ENCODE results near the gene RICTOR. TPM values are rescaled to one million over a fixed set of nuclear protein-coding genes. Genes with fewer than 3 reads are reported as not detected.

RICTOR gene
- total and polyA plus RNA-seq, 9 of the 15 experiments (the other 6 are each of a cell fraction or from before 2014, with no cell fraction given) = 13.9 to 46.6 (median 22.6) TPM

DNA sequence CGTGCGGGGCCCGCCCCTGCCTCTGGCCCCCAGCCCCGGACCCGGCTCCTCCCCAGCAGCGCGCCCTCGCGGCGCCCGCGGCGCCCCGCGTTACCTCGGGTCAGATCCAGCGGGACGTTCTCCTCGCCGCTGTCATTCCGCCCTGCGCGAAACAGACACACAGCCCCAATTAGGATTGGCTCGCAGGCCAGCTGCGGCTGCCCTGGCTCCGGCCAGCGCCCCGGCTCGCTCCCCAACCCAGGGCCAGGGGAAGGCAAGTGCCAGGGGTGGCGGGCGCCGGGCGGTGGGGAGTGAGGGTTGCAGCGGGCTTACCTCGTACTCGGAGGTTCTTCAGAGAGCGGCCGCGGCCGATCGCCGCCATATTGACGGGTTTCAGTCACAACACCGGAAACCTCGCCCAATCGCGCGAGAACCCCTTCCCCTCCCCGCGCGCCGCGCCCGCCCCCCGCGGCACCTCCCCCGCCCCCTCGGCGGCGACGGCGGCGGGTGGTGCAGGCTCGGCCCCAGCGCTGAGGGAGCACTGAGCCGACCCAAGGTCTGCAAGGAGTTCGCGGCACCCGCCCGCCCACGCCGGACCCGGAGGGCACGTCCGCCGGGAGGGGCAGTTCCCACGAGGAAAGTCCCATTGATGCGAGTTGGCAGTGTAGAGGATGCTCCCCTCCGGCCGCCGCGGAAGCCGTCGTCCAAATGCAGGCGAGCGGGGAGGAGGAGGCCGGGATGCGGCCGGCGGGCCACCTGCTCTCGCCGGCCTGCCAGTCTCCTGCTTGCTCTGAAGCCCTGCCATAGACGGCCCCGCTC, at the start of gene RICTOR (continued):
- TF ChIP-seq ZNF76 (CRISPR knock-in tag; IDR thresholded peaks at IDR 0.05; ENCODE audit: borderline replicate concordance) = no peak
- TF ChIP-seq MTA2 (IDR thresholded peaks at IDR 0.05; ENCODE audit: low read depth) = no peak
- TF ChIP-seq POLR3G (IDR thresholded peaks at IDR 0.05; ENCODE audit: extremely low read depth, insufficient read length, insufficient replicate concordance) = no peak
- TF ChIP-seq, protein P1, sequence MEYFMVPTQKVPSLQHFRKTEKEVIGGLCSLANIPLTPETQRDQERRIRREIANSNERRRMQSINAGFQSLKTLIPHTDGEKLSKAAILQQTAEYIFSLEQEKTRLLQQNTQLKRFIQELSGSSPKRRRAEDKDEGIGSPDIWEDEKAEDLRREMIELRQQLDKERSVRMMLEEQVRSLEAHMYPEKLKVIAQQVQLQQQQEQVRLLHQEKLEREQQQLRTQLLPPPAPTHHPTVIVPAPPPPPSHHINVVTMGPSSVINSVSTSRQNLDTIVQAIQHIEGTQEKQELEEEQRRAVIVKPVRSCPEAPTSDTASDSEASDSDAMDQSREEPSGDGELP (CRISPR knock-in tag; IDR thresholded peaks at IDR 0.05; ENCODE audit: borderline replicate concordance) = peak; percentile 56; the same call in 1 of the 2 replicates
- TF ChIP-seq ZNF766 (CRISPR knock-in tag; conservative IDR thresholded peaks at IDR 0.05) = 0 out of 2 replicates have a peak, but pooled peaks have one; percentile 12
- no peak for TF ChIP-seq SRSF7 (optimal IDR thresholded peaks at IDR 0.05; ENCODE audit: low read depth, low read length)
- TF ChIP-seq EGR1 (conservative IDR thresholded peaks at IDR 0.05) = peak; percentile 95
- TF ChIP-seq ZEB2 (IDR thresholded peaks at IDR 0.05) = no peak
- no peak for TF ChIP-seq ZNF133 (CRISPR knock-in tag; IDR thresholded peaks at IDR 0.05)
- no peak for TF ChIP-seq ZNF253 (CRISPR knock-in tag; conservative IDR thresholded peaks at IDR 0.05)
- TF ChIP-seq HOXB6 (CRISPR knock-in tag; IDR thresholded peaks at IDR 0.05; ENCODE audit: borderline replicate concordance) = no peak
- peak; percentile 44; the same call in 1 of the 2 replicates for TF ChIP-seq NR2C2 (CRISPR knock-in tag; IDR thresholded peaks at IDR 0.05)
- TF ChIP-seq NR2C2 (tag; IDR thresholded peaks at IDR 0.05) = no peak
- no peak for TF ChIP-seq U2AF1 (optimal IDR thresholded peaks at IDR 0.05; ENCODE audit: low read depth, low read length)
- TF ChIP-seq TEAD2 (tag; IDR thresholded peaks at IDR 0.05) = no peak
- TF ChIP-seq ZC3H4 (CRISPR knock-in tag; IDR thresholded peaks at IDR 0.05; ENCODE audit: borderline replicate concordance) = 0 out of 2 replicates have a peak, but pooled peaks have one; percentile 33
- no peak for TF ChIP-seq ZNF584 (CRISPR knock-in tag; IDR thresholded peaks at IDR 0.05; ENCODE audit: low read depth)
- TF ChIP-seq RBM39 (optimal IDR thresholded peaks at IDR 0.05; ENCODE audit: low read depth, low read length) = no peak
- TF ChIP-seq, protein P2, sequence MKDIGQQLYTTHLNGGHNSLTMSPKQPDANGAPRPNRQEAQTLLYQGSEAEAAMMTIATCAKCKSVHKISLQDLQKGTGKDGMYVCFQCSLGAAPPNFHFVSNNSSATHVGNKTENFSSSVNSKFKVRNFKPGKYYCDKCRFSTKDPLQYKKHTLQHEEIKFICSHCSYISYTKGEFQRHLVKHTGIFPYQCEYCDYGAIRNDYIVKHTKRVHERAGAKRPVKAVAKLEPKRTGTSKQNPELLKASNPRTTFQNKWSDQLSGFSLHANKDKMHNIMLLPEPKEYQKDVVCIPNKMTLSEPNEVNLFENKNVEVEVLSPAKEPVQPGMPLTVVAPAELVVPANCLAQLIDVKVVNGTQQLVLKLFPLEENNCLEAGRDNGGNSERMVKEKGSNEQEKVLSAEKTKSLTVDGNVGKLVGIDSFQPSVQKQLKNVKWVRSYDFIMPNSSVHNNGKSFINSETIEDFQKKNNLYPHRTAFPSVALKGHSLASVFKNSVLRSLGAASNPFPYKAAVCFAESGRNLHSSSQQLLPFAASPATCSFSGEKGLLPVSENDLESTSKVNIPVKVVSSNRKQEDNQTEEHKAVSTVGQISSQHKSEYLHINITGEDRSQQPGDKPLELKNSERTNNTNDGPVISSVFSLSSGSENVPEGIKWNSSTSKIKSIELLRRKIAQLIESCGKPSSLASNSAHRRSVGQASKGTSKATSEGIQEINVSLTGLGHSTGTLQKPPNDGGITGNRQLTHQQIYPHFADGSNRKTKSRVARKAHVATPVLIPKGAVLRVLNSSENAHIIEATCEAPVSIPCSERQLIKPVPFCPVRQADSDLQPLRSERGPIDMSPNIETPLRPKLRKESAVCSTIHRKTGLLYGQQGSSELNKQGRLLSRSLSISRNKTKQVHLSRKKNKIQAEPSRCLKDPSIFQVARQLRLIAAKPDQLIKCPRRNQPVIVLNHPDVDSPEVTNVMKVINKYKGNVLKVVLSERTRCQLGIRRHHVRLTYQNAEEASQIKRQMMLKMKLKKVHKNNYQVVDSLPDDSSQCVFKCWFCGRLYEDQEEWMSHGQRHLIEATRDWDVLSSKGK (CRISPR knock-in tag; IDR thresholded peaks at IDR 0.05) = no peak
- no peak for TF ChIP-seq SREBF2 (CRISPR knock-in tag; IDR thresholded peaks at IDR 0.05)
- no peak for TF ChIP-seq SMARCE1 (IDR thresholded peaks at IDR 0.05)
- TF ChIP-seq MYNN (IDR thresholded peaks at IDR 0.05) = 0 out of 2 replicates have a peak, but pooled peaks have one; percentile 30
- no peak for TF ChIP-seq MYNN (CRISPR knock-in tag; IDR thresholded peaks at IDR 0.05)
- TF ChIP-seq, protein P3, sequence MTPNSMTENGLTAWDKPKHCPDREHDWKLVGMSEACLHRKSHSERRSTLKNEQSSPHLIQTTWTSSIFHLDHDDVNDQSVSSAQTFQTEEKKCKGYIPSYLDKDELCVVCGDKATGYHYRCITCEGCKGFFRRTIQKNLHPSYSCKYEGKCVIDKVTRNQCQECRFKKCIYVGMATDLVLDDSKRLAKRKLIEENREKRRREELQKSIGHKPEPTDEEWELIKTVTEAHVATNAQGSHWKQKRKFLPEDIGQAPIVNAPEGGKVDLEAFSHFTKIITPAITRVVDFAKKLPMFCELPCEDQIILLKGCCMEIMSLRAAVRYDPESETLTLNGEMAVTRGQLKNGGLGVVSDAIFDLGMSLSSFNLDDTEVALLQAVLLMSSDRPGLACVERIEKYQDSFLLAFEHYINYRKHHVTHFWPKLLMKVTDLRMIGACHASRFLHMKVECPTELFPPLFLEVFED (CRISPR knock-in tag; conservative IDR thresholded peaks at IDR 0.05) = peak; percentile 79; the same call in 1 of the 2 replicates
- TF ChIP-seq MTF1 (CRISPR knock-in tag; IDR thresholded peaks at IDR 0.05; ENCODE audit: borderline replicate concordance) = no peak
